Fibroblast of skin of back (primary cell): Measurements from ENCODE around the gene TMEM151A.
"Not testable (repeated sequence)": the region's sequence is repeated elsewhere in the genome, so short reads cannot be mapped to it uniquely, and the experiment has no call there.

Source experiments
- DNase-seq: peaks from one replicate; pipeline ENCODE4 v3.0.0-alpha.2; 2013

The TMEM151A gene

GRCh38 chr11:66267379-66268243 is 24.1 kb upstream of the TMEM151A start:
- peak; percentile 86 for DNase-seq

- DNase-seq = peak; percentile 99
Observed at GRCh38 chr11:66268244-66268951, 23.3 kb upstream of the TMEM151A start, which contains the start of gene RAB1B. Gene RAB1B (plus strand): TSS chr11:66268639. CDS start chr11:66268680, 41 bp downstream.

- DNase-seq = peak; percentile 72
Observed at GRCh38 chr11:66268952-66269905, 22.5 kb upstream of the TMEM151A start.

GRCh38 chr11:66271816-66272215 is 19.9 kb upstream of the TMEM151A start:
- DNase-seq = no peak

GRCh38 chr11:66272596-66272995 is 19.1 kb upstream of the TMEM151A start:
- no peak for DNase-seq

GRCh38 chr11:66274219-66274618 is 17.5 kb upstream of the TMEM151A start:
- DNase-seq = no peak

- DNase-seq = no peak
Observed at GRCh38 chr11:66275396-66275795, 16.3 kb upstream of the TMEM151A start.

- DNase-seq = no peak
Observed at GRCh38 chr11:66275984-66276612, 15.6 kb upstream of the TMEM151A start.

GRCh38 chr11:66276619-66277018 is 15.1 kb upstream of the TMEM151A start:
- not testable (repeated sequence) for DNase-seq

- DNase-seq = not testable (repeated sequence)
Observed at GRCh38 chr11:66277064-66277463, 14.6 kb upstream of the TMEM151A start.

GRCh38 chr11:66277471-66278362 is 14.0 kb upstream of the TMEM151A start, which contains the start of gene CNIH2:
Gene CNIH2 (plus strand): TSS chr11:66278175. CDS start chr11:66278457, 282 bp downstream.
- DNase-seq = peak; percentile 29

GRCh38 chr11:66278363-66279091 is 13.2 kb upstream of the TMEM151A start:
- DNase-seq = no peak

- no peak for DNase-seq
Observed at GRCh38 chr11:66279092-66279734, 12.5 kb upstream of the TMEM151A start.

GRCh38 chr11:66280428-66280827 is 11.3 kb upstream of the TMEM151A start:
- peak; percentile 12 for DNase-seq

GRCh38 chr11:66281001-66281400 is 10.7 kb upstream of the TMEM151A start:
- DNase-seq = peak; percentile 36

GRCh38 chr11:66281776-66282467 is 9.8 kb upstream of the TMEM151A start:
- no peak for DNase-seq

GRCh38 chr11:66282468-66283455 is 8.9 kb upstream of the TMEM151A start:
- DNase-seq = peak; percentile 93
